Kidney (tissue), 14 donors: ENCODE data around the gene EXOC3L1. TPM values are rescaled to one million over a fixed set of nuclear protein-coding genes. Genes with fewer than 3 reads are reported as not detected.

Source experiments
- DNase-seq, 5 donors: peaks; one replicate each; pipeline ENCODE4 v3.0.0-alpha.2; 2013 to 2020
- FAIRE-seq: peaks from 2 replicates; lab custom pipeline; 2012; peaks lifted over from hg19 to GRCh38; lab: Jason Lieb, UNC
- H3K27ac ChIP-seq, 2 donors: one replicate each; pipeline ENCODE4 v1.7.0; 2013; ENCODE audit warnings: low read depth in 2 of 2, low read length in 2 of 2, inconsistent platforms in 1 of 2
- H3K27me3 ChIP-seq: one replicate; pipeline ENCODE4 v1.7.1; 2013; ENCODE audit warnings: low read length, inconsistent platforms; ENCODE audit not compliant: control insufficient read depth, insufficient read depth
- H3K36me3 ChIP-seq, 3 donors: one replicate each; pipeline versions ENCODE4 v1.7.0 to v1.7.1; 2013; ENCODE audit warnings: low read length in 3 of 3, control low read depth in 1 of 3, inconsistent platforms in 1 of 3; ENCODE audit not compliant: insufficient read depth in 3 of 3, control insufficient read depth in 2 of 3
- H3K4me1 ChIP-seq, 3 donors: one replicate each; pipeline versions ENCODE4 v1.7.0 to v1.7.1; 2013; ENCODE audit warnings: low read length in 3 of 3, inconsistent platforms in 1 of 3, low read depth in 1 of 3; ENCODE audit not compliant: control insufficient read depth in 2 of 3, insufficient read depth in 2 of 3
- H3K4me3 ChIP-seq, 3 donors: one replicate each; pipeline versions ENCODE4 v1.7.0 to v1.8.1; 2013; ENCODE audit warnings: low read length in 3 of 3, control low read depth in 1 of 3, inconsistent platforms in 1 of 3
- H3K9ac ChIP-seq, 3 donors: one replicate each; pipeline versions ENCODE4 v1.7.0 to v1.7.1; 2013; ENCODE audit warnings: low read length in 3 of 3, control low read depth in 1 of 3, inconsistent platforms in 1 of 3
- H3K9me3 ChIP-seq, 3 donors: one replicate each; pipeline versions ENCODE4 v1.7.0 to v1.7.1; 2013; ENCODE audit warnings: low read length in 3 of 3, control low read depth in 1 of 3, inconsistent platforms in 1 of 3; ENCODE audit not compliant: control insufficient read depth in 2 of 3, insufficient read depth in 1 of 3
- CTCF ChIP-seq: IDR thresholded peaks from 3 replicates; pipeline ENCODE4 v1.5.1; 2012; ENCODE audit warnings: mild to moderate bottlenecking, moderate library complexity, borderline replicate concordance; ENCODE audit not compliant: insufficient read depth; ENCODE audit errors: extremely low read depth
- intact Hi-C: fragments of 100-400 bp; cut with DNase I; formaldehyde crosslinking; loops from one replicate; pipeline ENCODE4 v1.11.1; 2022
- polyA plus RNA-seq: library from polyadenylated mRNA; stranded (reverse); fragments of 350-450 nt; fragmentation: Illumina TruSeq; extraction: RNeasy Lipid Tissue Mini Kit (QIAGEN cat#74804); gene quantifications from one replicate; pipeline ENCODE4 v1.2.3, GENCODE V29; 2014; ENCODE audit warnings: low read depth, low replicate concordance; ENCODE audit not compliant: insufficient read depth
- total RNA-seq: library from RNA; stranded (reverse); fragmentation: NEBNext Ultra II Directional; extraction: Animal tissue kit (Norgen Biotek cat#: 25700); gene quantifications from one replicate; pipeline ENCODE4 v1.2.1, GENCODE V29; 2021
- donor health status: control.
- donor health status: control.
- donor health status: control.
- donor health status: control.
- donor health status: control.
- donor health status: DM: yes; HTN: yes; CAD: no.
- donor health status: Normal renal cell carcinoma (clear cell type).

EXOC3L1 gene
- total and polyA plus RNA-seq, 2 donors from 2014 or later: 7.2 to 9.9 TPM

- TF ChIP-seq CTCF: no peak
- Histone ChIP-seq H3K27ac (peak overlapping the region; percentile 81 to 90), H3K4me3 (peak overlapping the region in 2 of 3 donors; percentile 29 to 64), H3K36me3 (no peaks in the 10 kb centered on the region), H3K9ac (peak overlapping the region in 1 of 3 donors; percentile 71), H3K4me1 (peaks cover 0 to 41% (median 9%) of the 10 kb centered on the region in 3 donors), H3K9me3 (no peaks in the 10 kb centered on the region), H3K27me3 (peaks cover 16% of the 10 kb centered on the region)
- intact Hi-C loops: no loop called here
- DNase-seq (peak in 2 of 5 donors; percentile 57 to 82), FAIRE-seq (no peak)
These were observed 15.2 kb downstream of the EXOC3L1 start for GRCh38 chr16:67174706-67175231.

- FAIRE-seq (no peak), DNase-seq (peak; percentile 78 to 96 (median 84))
- Histone ChIP-seq H3K4me1 (peaks cover 0 to 46% (median 9%) of the 10 kb centered on the region in 3 donors), H3K27ac (peak overlapping the region; percentile 81 to 90), H3K4me3 (peak overlapping the region; percentile 28 to 64 (median 47)), H3K36me3 (no peaks in the 10 kb centered on the region), H3K9ac (peak overlapping the region in 2 of 3 donors; percentile 32 to 71), H3K9me3 (no peaks in the 10 kb centered on the region), H3K27me3 (peaks cover 19% of the 10 kb centered on the region)
- intact Hi-C loops: no loop called here
- TF ChIP-seq CTCF: peak; percentile 23
These were observed 15.9 kb downstream of the EXOC3L1 start for GRCh38 chr16:67173808-67174705.

- H3K9ac ChIP-seq: peak overlapping the region in 1 of 3 donors; percentile 68
- H3K36me3 ChIP-seq: no peaks in the 10 kb centered on the region
- peaks cover 23% of the 10 kb centered on the region for H3K27me3 ChIP-seq
- H3K9me3 ChIP-seq: no peaks in the 10 kb centered on the region
- DNase-seq: no peak
- peak overlapping the region in 2 of 3 donors; percentile 47 to 64 for H3K4me3 ChIP-seq
- intact Hi-C loops: no loop called here
- TF ChIP-seq CTCF: no peak
- FAIRE-seq: no peak
- peaks cover 0 to 40% (median 9%) of the 10 kb centered on the region in 3 donors for H3K4me1 ChIP-seq
- peak overlapping the region; percentile 81 to 90 for H3K27ac ChIP-seq
These were observed 16.6 kb downstream of the EXOC3L1 start for GRCh38 chr16:67173323-67173722.
